ENCODE measurements around the gene CBARP. TPM values are rescaled to one million over a fixed set of nuclear protein-coding genes. Genes with fewer than 3 reads are reported as not detected.

The CBARP gene
- total and polyA plus RNA-seq, 9 of the 15 experiments (the other 6 are each of a cell fraction or from before 2014, with no cell fraction given): 0.03 to 8.9 (median 1.2) TPM; not detected in 1

DNA sequence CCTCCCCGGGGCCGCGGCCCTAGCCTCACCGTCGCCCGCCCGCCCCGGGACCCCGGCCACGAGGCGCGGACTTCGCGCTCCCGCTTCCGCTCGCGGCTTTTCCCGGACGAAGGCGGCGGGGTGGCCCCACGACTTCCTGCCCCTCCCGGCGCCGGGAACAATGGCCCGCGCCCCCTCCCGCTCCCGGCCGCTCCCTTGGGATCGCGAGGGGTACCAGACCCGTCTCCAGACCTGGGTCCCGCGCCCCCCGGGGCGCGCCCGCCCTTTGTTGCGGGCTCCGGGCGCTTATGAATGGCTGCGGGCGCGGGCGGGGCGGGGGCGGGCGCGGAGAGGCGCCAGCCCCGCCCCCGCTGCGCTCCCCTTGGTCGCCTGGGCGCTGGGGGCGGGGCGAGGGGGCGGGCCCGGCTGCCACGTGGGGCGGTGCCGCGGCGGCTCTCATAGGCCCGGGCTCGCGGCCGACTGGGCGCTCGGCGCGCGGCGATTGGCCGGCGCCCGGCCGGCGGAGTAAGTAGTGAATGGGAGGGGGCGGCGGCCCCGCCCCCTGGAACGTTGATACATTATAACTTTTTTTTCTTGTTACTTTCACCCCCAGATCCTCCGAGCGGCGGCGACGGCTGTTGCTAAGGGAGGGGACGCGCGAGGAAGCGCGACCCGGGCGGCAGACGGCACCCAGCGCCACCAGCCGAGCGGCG, 11.6 kb upstream of the CBARP start (continued):
- TF ChIP-seq, protein P1, sequence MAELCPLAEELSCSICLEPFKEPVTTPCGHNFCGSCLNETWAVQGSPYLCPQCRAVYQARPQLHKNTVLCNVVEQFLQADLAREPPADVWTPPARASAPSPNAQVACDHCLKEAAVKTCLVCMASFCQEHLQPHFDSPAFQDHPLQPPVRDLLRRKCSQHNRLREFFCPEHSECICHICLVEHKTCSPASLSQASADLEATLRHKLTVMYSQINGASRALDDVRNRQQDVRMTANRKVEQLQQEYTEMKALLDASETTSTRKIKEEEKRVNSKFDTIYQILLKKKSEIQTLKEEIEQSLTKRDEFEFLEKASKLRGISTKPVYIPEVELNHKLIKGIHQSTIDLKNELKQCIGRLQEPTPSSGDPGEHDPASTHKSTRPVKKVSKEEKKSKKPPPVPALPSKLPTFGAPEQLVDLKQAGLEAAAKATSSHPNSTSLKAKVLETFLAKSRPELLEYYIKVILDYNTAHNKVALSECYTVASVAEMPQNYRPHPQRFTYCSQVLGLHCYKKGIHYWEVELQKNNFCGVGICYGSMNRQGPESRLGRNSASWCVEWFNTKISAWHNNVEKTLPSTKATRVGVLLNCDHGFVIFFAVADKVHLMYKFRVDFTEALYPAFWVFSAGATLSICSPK (IDR thresholded peaks at IDR 0.05; ENCODE audit: borderline replicate concordance): no peak
- TF ChIP-seq GABPB2 (CRISPR knock-in tag; conservative IDR thresholded peaks at IDR 0.05) (no peak), EP400 (IDR thresholded peaks at IDR 0.05) (peak; percentile 34; the same call in 1 of the 2 replicates), THRB (CRISPR knock-in tag; conservative IDR thresholded peaks at IDR 0.05) (no peak), ZNF316 (IDR thresholded peaks at IDR 0.05) (no peak), ZNF184 (CRISPR knock-in tag; IDR thresholded peaks at IDR 0.05) (no peak), NFE2 (IDR thresholded peaks at IDR 0.05; ENCODE audit: low read depth) (no peak), POLR2B (IDR thresholded peaks at IDR 0.05; ENCODE audit: low read depth, partially characterized antibody) (peak; percentile 11), PHB (CRISPR knock-in tag; IDR thresholded peaks at IDR 0.05) (no peak), CCNT2 (IDR thresholded peaks at IDR 0.05; ENCODE audit: borderline replicate concordance, extremely low read depth, insufficient read length, low read depth, low read length) (peak; percentile 54), ZNF830 (CRISPR knock-in tag; IDR thresholded peaks at IDR 0.05) (no peak), PHF21A (IDR thresholded peaks at IDR 0.05; ENCODE audit: borderline replicate concordance, low read depth) (no peak), HNRNPUL1 (IDR thresholded peaks at IDR 0.05; ENCODE audit: low read length) (no peak), SUPT5H (IDR thresholded peaks at IDR 0.05) (peak; percentile 69), SETDB1 (IDR thresholded peaks at IDR 0.05; ENCODE audit: low read length) (no peak), RBM39 (optimal IDR thresholded peaks at IDR 0.05; ENCODE audit: low read depth, low read length) (no peak), ZNF384 (IDR thresholded peaks at IDR 0.05; ENCODE audit: low read depth, low read length) (peak; percentile 93), KAT8 (IDR thresholded peaks at IDR 0.05; ENCODE audit: low read depth) (no peak)
- TF ChIP-seq, protein P2, sequence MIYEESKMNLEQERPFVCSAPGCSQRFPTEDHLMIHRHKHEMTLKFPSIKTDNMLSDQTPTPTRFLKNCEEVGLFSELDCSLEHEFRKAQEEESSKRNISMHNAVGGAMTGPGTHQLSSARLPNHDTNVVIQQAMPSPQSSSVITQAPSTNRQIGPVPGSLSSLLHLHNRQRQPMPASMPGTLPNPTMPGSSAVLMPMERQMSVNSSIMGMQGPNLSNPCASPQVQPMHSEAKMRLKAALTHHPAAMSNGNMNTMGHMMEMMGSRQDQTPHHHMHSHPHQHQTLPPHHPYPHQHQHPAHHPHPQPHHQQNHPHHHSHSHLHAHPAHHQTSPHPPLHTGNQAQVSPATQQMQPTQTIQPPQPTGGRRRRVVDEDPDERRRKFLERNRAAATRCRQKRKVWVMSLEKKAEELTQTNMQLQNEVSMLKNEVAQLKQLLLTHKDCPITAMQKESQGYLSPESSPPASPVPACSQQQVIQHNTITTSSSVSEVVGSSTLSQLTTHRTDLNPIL (CRISPR knock-in tag; IDR thresholded peaks at IDR 0.05): no peak
- TF ChIP-seq, protein P3, sequence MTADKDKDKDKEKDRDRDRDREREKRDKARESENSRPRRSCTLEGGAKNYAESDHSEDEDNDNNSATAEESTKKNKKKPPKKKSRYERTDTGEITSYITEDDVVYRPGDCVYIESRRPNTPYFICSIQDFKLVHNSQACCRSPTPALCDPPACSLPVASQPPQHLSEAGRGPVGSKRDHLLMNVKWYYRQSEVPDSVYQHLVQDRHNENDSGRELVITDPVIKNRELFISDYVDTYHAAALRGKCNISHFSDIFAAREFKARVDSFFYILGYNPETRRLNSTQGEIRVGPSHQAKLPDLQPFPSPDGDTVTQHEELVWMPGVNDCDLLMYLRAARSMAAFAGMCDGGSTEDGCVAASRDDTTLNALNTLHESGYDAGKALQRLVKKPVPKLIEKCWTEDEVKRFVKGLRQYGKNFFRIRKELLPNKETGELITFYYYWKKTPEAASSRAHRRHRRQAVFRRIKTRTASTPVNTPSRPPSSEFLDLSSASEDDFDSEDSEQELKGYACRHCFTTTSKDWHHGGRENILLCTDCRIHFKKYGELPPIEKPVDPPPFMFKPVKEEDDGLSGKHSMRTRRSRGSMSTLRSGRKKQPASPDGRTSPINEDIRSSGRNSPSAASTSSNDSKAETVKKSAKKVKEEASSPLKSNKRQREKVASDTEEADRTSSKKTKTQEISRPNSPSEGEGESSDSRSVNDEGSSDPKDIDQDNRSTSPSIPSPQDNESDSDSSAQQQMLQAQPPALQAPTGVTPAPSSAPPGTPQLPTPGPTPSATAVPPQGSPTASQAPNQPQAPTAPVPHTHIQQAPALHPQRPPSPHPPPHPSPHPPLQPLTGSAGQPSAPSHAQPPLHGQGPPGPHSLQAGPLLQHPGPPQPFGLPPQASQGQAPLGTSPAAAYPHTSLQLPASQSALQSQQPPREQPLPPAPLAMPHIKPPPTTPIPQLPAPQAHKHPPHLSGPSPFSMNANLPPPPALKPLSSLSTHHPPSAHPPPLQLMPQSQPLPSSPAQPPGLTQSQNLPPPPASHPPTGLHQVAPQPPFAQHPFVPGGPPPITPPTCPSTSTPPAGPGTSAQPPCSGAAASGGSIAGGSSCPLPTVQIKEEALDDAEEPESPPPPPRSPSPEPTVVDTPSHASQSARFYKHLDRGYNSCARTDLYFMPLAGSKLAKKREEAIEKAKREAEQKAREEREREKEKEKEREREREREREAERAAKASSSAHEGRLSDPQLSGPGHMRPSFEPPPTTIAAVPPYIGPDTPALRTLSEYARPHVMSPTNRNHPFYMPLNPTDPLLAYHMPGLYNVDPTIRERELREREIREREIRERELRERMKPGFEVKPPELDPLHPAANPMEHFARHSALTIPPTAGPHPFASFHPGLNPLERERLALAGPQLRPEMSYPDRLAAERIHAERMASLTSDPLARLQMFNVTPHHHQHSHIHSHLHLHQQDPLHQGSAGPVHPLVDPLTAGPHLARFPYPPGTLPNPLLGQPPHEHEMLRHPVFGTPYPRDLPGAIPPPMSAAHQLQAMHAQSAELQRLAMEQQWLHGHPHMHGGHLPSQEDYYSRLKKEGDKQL (CRISPR knock-in tag; IDR thresholded peaks at IDR 0.05; ENCODE audit: borderline replicate concordance): no peak

All from K562 (cell line).